Loucy (cell line): ENCODE data around the gene SEC14L1.

ENCODE experiments used
- H2AFZ ChIP-seq: fragments of 200-600 bp; sonication (generic); 2 replicates; pipeline ENCODE4 v1.6.0; 2016; ENCODE audit warnings: antibody characterized with exemption, mild to moderate bottlenecking, low read length, moderate library complexity
- H3F3A ChIP-seq: fragments of 200-600 bp; 2 replicates; pipeline ENCODE4 v1.6.0; 2016; ENCODE audit warnings: antibody characterized with exemption, low read depth, mild to moderate bottlenecking
- H3K27me3 ChIP-seq: fragments of 200-600 bp; sonication (generic); 2 replicates; pipeline ENCODE4 v1.6.1; 2014; ENCODE audit warnings: low read length, mild to moderate bottlenecking; ENCODE audit not compliant: insufficient read depth, poor library complexity, severe bottlenecking
- H3K36me3 ChIP-seq: fragments of 200-600 bp; sonication (generic); 2 replicates; pipeline ENCODE4 v1.6.1; 2016; ENCODE audit warnings: low read length; ENCODE audit not compliant: insufficient read depth
- H3K4me1 ChIP-seq: fragments of 200-600 bp; sonication (generic); 2 replicates; pipeline ENCODE4 v1.5.1; 2014; ENCODE audit warnings: low read length, mild to moderate bottlenecking; ENCODE audit not compliant: insufficient read depth, poor library complexity, severe bottlenecking
- H3K4me2 ChIP-seq: fragments of 200-600 bp; sonication (generic); 2 replicates; pipeline ENCODE4 v1.6.0; 2014; ENCODE audit warnings: antibody characterized with exemption, low read length, low read depth, mild to moderate bottlenecking; ENCODE audit not compliant: poor library complexity, severe bottlenecking
- H3K4me3 ChIP-seq: fragments of 200-600 bp; sonication (generic); 2 replicates; pipeline ENCODE4 v1.5.1; 2014; ENCODE audit warnings: low read length, mild to moderate bottlenecking, mixed read lengths; ENCODE audit not compliant: poor library complexity, severe bottlenecking
- H3K79me2 ChIP-seq: fragments of 200-600 bp; sonication (generic); 2 replicates; pipeline ENCODE4 v1.6.1; 2014; ENCODE audit warnings: low read length; ENCODE audit not compliant: insufficient read depth
- H3K9ac ChIP-seq: fragments of 200-600 bp; sonication (generic); 2 replicates; pipeline ENCODE4 v1.6.0; 2014; ENCODE audit warnings: mild to moderate bottlenecking, low read depth, low read length, moderate library complexity; ENCODE audit not compliant: poor library complexity, severe bottlenecking
- H3K9me2 ChIP-seq: fragments of 200-600 bp; sonication (generic); replicated peaks from 2 replicates; pipeline ENCODE4 v1.6.1; 2016; ENCODE audit warnings: low read depth, low read length, mixed read lengths
- H3K9me3 ChIP-seq: fragments of 200-600 bp; sonication (generic); 2 replicates; pipeline ENCODE4 v1.6.1; 2014; ENCODE audit warnings: mild to moderate bottlenecking, antibody characterized with exemption, low read length, low read depth; ENCODE audit not compliant: insufficient read depth
- H4K20me1 ChIP-seq: fragments of 200-600 bp; sonication (generic); 2 replicates; pipeline ENCODE4 v1.6.0; 2014; ENCODE audit warnings: antibody characterized with exemption, low read length, mild to moderate bottlenecking; ENCODE audit not compliant: insufficient read depth, poor library complexity, severe bottlenecking
- CTCF ChIP-seq: fragments of 200-600 bp; sonication (generic); conservative IDR thresholded peaks from 2 replicates; pipeline ENCODE4 v1.5.1; 2014; ENCODE audit warnings: mild to moderate bottlenecking, antibody characterized with exemption, low read length
- EZH2phosphoT487 ChIP-seq: fragments of 200-600 bp; IDR thresholded peaks from 2 replicates; pipeline ENCODE4 v1.6.1; 2018; ENCODE audit warnings: antibody characterized with exemption, mild to moderate bottlenecking, moderate library complexity, borderline replicate concordance

Gene SEC14L1

GRCh38 chr17:77218902-77219301 is 78.1 kb downstream of the SEC14L1 start:
- H3K27me3 ChIP-seq, result no peaks in the 10 kb centered on the region
- TF ChIP-seq CTCF, result no peak
- H3K4me3 ChIP-seq, result no peak overlapping the region
- H3F3A ChIP-seq, result no peaks in the 10 kb centered on the region
- H3K9me2 ChIP-seq, result no peaks in the 10 kb centered on the region
- peaks cover 30% of the 10 kb centered on the region; the same call in 1 of the 2 replicates for H3K36me3 ChIP-seq
- no peaks in the 10 kb centered on the region for H3K9me3 ChIP-seq
- no peak overlapping the region for H2AFZ ChIP-seq
- no peaks in the 10 kb centered on the region for H3K4me1 ChIP-seq
- no peaks in the 10 kb centered on the region for H4K20me1 ChIP-seq
- H3K9ac ChIP-seq, result no peak overlapping the region
- H3K79me2 ChIP-seq, result no peaks in the 10 kb centered on the region
- H3K4me2 ChIP-seq, result no peak overlapping the region

- Histone ChIP-seq H3K4me1 (no peaks in the 10 kb centered on the region), H3K9me3 (no peaks in the 10 kb centered on the region; the same call in 1 of the 2 replicates), H2AFZ (no peak overlapping the region), H3K9ac (no peak overlapping the region), H4K20me1 (no peaks in the 10 kb centered on the region), H3K9me2 (no peaks in the 10 kb centered on the region), H3F3A (no peaks in the 10 kb centered on the region), H3K36me3 (peaks cover 5% of the 10 kb centered on the region; the same call in 1 of the 2 replicates), H3K79me2 (no peaks in the 10 kb centered on the region), H3K27me3 (no peaks in the 10 kb centered on the region), H3K4me3 (no peak overlapping the region), H3K4me2 (no peak overlapping the region)
- TF ChIP-seq EZH2phosphoT487 (no peak), CTCF (no peak)
Measured at GRCh38 chr17:77222356-77222755, 81.6 kb downstream of the SEC14L1 start.

- Histone ChIP-seq H3K9me2 (no peaks in the 10 kb centered on the region), H3K9ac (no peak overlapping the region), H3K4me3 (no peak overlapping the region), H3K9me3 (no peaks in the 10 kb centered on the region; the same call in 1 of the 2 replicates), H3K4me1 (no peaks in the 10 kb centered on the region), H3F3A (no peaks in the 10 kb centered on the region), H3K36me3 (no peaks in the 10 kb centered on the region), H3K79me2 (no peaks in the 10 kb centered on the region), H3K27me3 (no peaks in the 10 kb centered on the region), H2AFZ (no peak overlapping the region), H3K4me2 (no peak overlapping the region), H4K20me1 (no peaks in the 10 kb centered on the region)
- TF ChIP-seq CTCF, result no peak
- no peak for TF ChIP-seq EZH2phosphoT487
Measured at GRCh38 chr17:77223642-77224420, 83.1 kb downstream of the SEC14L1 start.
